Measurements from ENCODE around the gene RNF213. TPM values are rescaled to one million over a fixed set of nuclear protein-coding genes. Genes with fewer than 3 reads are reported as not detected.

The RNF213 gene
- total RNA-seq, 4 donors from 2014 or later = 90.5 to 186 (median 142) TPM

GRCh38 chr17:80246266-80246681, 14.4 kb upstream of the RNF213 start:
- no peak overlapping the region for H3K27ac ChIP-seq
- H3K27me3 ChIP-seq = no peaks in the 10 kb centered on the region
- TF ChIP-seq CTCF (IDR thresholded peaks at IDR 0.05) (no peak), POLR2A (IDR thresholded peaks at IDR 0.05) (no peak)
- H3K36me3 ChIP-seq = no peaks in the 10 kb centered on the region
- H3K9me3 ChIP-seq = no peaks in the 10 kb centered on the region
- no peak overlapping the region for H3K4me3 ChIP-seq
- DNase-seq = no peak
- H3K4me1 ChIP-seq = no peaks in the 10 kb centered on the region
- intact Hi-C loops (cut with DNase I; ENCODE audit: low total_unique reads) = no loop called here

DNA sequence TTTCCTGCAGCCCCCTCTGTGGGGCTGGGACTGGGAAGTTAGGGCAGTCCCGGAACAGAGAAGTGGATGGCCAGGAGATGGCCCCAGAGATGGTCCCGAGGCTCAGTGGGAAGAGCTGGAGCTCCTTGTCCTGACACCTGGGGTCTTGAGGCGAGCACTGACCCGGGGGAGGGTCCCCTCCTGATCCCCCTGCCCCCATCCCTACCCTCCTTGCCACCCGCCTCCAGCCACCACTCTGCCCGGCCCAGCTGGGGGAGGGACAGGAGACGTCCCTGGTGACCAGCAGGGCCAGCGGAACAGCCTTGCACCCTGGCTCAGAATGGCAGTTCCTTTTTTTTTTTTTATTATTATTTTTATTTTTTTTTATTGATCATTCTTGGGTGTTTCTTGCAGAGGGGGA, 13.9 kb upstream of the RNF213 start:
- Histone ChIP-seq H3K9me3 (no peaks in the 10 kb centered on the region), H3K4me3 (no peak overlapping the region), H3K27me3 (no peaks in the 10 kb centered on the region), H3K36me3 (no peaks in the 10 kb centered on the region), H3K27ac (no peak overlapping the region), H3K4me1 (no peaks in the 10 kb centered on the region)
- DNase-seq = no peak
- TF ChIP-seq POLR2A (IDR thresholded peaks at IDR 0.05) = no peak
- no peak for TF ChIP-seq CTCF (IDR thresholded peaks at IDR 0.05)
- intact Hi-C loops (cut with DNase I; ENCODE audit: low total_unique reads) = no loop called here

- no peak overlapping the region for H3K27ac ChIP-seq
- no peak overlapping the region for H3K4me3 ChIP-seq
- no peak for TF ChIP-seq CTCF (IDR thresholded peaks at IDR 0.05)
- no peak for TF ChIP-seq POLR2A (IDR thresholded peaks at IDR 0.05)
- no peaks in the 10 kb centered on the region for H3K27me3 ChIP-seq
- H3K9me3 ChIP-seq = no peaks in the 10 kb centered on the region
- H3K36me3 ChIP-seq = no peaks in the 10 kb centered on the region
- intact Hi-C loops (cut with DNase I; ENCODE audit: low total_unique reads) = no loop called here
- DNase-seq = no peak
- H3K4me1 ChIP-seq = no peaks in the 10 kb centered on the region
Measured at GRCh38 chr17:80247561-80247960, 13.1 kb upstream of the RNF213 start.

DNA sequence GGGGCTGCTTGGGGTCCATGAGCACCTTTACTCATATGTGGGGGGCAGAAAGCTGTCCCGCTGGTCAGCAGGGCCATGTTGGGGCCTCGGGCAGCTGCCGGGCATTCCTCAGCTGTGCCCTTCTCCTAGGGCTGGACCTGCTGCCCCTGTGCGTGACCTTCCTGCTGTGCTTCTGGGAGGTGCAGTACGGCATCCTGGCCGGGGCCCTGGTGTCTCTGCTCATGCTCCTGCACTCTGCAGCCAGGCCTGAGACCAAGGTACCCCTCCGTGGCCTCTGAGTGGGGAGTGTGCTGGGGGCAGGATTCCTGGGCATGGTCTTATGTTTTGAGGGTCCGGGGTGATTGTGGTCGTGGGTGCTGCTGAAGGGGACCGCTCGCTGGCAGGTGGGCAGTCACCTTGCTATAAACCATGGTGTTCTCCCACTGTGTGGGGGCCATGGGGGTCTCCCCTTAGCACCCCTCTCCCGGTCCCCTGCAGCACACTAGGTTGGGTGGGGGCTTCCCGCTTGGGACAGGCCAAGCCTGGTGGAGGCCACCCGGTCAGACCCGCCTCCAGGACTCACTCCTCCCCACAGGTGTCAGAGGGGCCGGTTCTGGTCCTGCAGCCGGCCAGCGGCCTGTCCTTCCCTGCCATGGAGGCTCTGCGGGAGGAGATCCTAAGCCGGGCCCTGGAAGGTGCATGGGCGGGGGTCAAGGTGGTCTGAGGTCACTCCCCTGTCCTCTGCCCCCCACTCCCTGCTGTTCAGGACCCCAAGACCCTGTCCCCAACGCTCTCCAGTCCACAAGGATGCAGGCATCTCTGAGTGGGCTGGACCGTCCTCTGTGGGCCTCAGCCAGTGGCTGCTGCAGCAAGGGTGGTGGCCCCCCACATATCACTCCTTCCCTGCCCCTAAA, 12.4 kb upstream of the RNF213 start:
- Histone ChIP-seq H3K27ac (no peak overlapping the region), H3K4me1 (no peaks in the 10 kb centered on the region), H3K27me3 (no peaks in the 10 kb centered on the region), H3K9me3 (no peaks in the 10 kb centered on the region), H3K4me3 (no peak overlapping the region), H3K36me3 (no peaks in the 10 kb centered on the region)
- intact Hi-C loops (cut with DNase I; ENCODE audit: low total_unique reads) = no loop called here
- no peak for DNase-seq
- TF ChIP-seq POLR2A (IDR thresholded peaks at IDR 0.05) (no peak), CTCF (IDR thresholded peaks at IDR 0.05) (no peak)

GRCh38 chr17:80248894-80249710, 11.6 kb upstream of the RNF213 start:
- H3K27ac ChIP-seq = no peak overlapping the region
- no peaks in the 10 kb centered on the region for H3K4me1 ChIP-seq
- intact Hi-C loops (cut with DNase I; ENCODE audit: low total_unique reads) = no loop called here
- no peaks in the 10 kb centered on the region for H3K27me3 ChIP-seq
- TF ChIP-seq CTCF (IDR thresholded peaks at IDR 0.05) (no peak), POLR2A (IDR thresholded peaks at IDR 0.05) (no peak)
- no peak overlapping the region for H3K4me3 ChIP-seq
- no peaks in the 10 kb centered on the region for H3K36me3 ChIP-seq
- H3K9me3 ChIP-seq = no peaks in the 10 kb centered on the region
- DNase-seq = no peak
